ENCODE data around the gene TAF3. TPM values are rescaled to one million over a fixed set of nuclear protein-coding genes. Genes with fewer than 3 reads are reported as not detected.

The TAF3 gene
- total and polyA plus RNA-seq, 8 donors = 2.3 to 13.4 (median 6.5) TPM

- Histone ChIP-seq H3K4me3 (peak overlapping the region; percentile 34 to 63 (median 46)), H3K9me3 (no peaks in the 10 kb centered on the region), H3K4me1 (peaks cover 64 to 86% (median 74%) of the 10 kb centered on the region in 4 donors), H3K27ac (no peak overlapping the region), H3K27me3 (peaks cover 79 to 100% (median 100%) of the 10 kb centered on the region in 3 donors), H3K36me3 (no peaks in the 10 kb centered on the region)
- intact Hi-C loops (cut with DNase I; ENCODE audit: low total_unique reads) = no loop called here
- DNase-seq = peak; percentile 42 to 77
- WGBS, 5 donors = 1 to 2% (median 1%) methylated on average over 18 to 59 of the region's 60 CpGs
- TF ChIP-seq CTCF (IDR thresholded peaks at IDR 0.05) (no peak), POLR2AphosphoS5 (IDR thresholded peaks at IDR 0.05) (no peak), POLR2A (IDR thresholded peaks at IDR 0.05) (no peak), EP300 (IDR thresholded peaks at IDR 0.05) (no peak)
Measured at GRCh38 chr10:8050556-8051108, 232.3 kb downstream of the TAF3 start.

- intact Hi-C loops (cut with DNase I; ENCODE audit: low total_unique reads) = no loop called here
- Histone ChIP-seq H3K27me3 (peaks cover 81 to 100% (median 100%) of the 10 kb centered on the region in 3 donors), H3K36me3 (no peaks in the 10 kb centered on the region), H3K4me3 (peak overlapping the region; percentile 34 to 63 (median 46)), H3K27ac (no peak overlapping the region), H3K4me1 (peaks cover 65 to 84% (median 72%) of the 10 kb centered on the region in 4 donors), H3K9me3 (no peaks in the 10 kb centered on the region)
- TF ChIP-seq POLR2A (IDR thresholded peaks at IDR 0.05) = no peak
- TF ChIP-seq EP300 (IDR thresholded peaks at IDR 0.05) = no peak
- WGBS, 5 donors = 6 to 19% (median 12%) methylated on average over 17 to 52 of the region's 52 CpGs
- DNase-seq = peak in 1 of 2 donors; percentile 26
Measured at GRCh38 chr10:8051109-8051821, 233.0 kb downstream of the TAF3 start.

GRCh38 chr10:8051851-8052257 is 233.5 kb downstream of the TAF3 start:
- Histone ChIP-seq H3K4me1 (peaks cover 65 to 84% (median 71%) of the 10 kb centered on the region in 4 donors), H3K27ac (no peak overlapping the region), H3K9me3 (no peaks in the 10 kb centered on the region), H3K4me3 (peak overlapping the region in 2 of 4 donors; percentile 50 to 63), H3K27me3 (peaks cover 77 to 100% (median 99%) of the 10 kb centered on the region in 3 donors), H3K36me3 (no peaks in the 10 kb centered on the region)
- intact Hi-C loops (cut with DNase I; ENCODE audit: low total_unique reads) = no loop called here
- WGBS, 5 donors = 3 to 15% (median 6%) methylated on average over 10 to 29 of the region's 29 CpGs
- TF ChIP-seq CTCF (IDR thresholded peaks at IDR 0.05) (no peak), POLR2A (IDR thresholded peaks at IDR 0.05) (no peak), EP300 (IDR thresholded peaks at IDR 0.05) (no peak), POLR2AphosphoS5 (IDR thresholded peaks at IDR 0.05) (no peak)
- peak in 1 of 2 donors; percentile 41 for DNase-seq

GRCh38 chr10:8052341-8052955 is 234.1 kb downstream of the TAF3 start:
- peak in 1 of 2 donors; percentile 40 for DNase-seq
- Histone ChIP-seq H3K36me3 (no peaks in the 10 kb centered on the region), H3K27ac (no peak overlapping the region), H3K4me1 (peaks cover 65 to 83% (median 71%) of the 10 kb centered on the region in 4 donors), H3K4me3 (peak overlapping the region in 2 of 4 donors; percentile 50 to 63), H3K9me3 (no peaks in the 10 kb centered on the region), H3K27me3 (peaks cover 73 to 100% (median 94%) of the 10 kb centered on the region in 3 donors)
- WGBS, 5 donors = 12 to 19% (median 16%) methylated on average over 32 of the region's 32 CpGs
- intact Hi-C loops (cut with DNase I; ENCODE audit: low total_unique reads) = no loop called here
- TF ChIP-seq EP300 (IDR thresholded peaks at IDR 0.05) = no peak
- no peak for TF ChIP-seq POLR2AphosphoS5 (IDR thresholded peaks at IDR 0.05)
- TF ChIP-seq POLR2A (IDR thresholded peaks at IDR 0.05) = no peak
- no peak for TF ChIP-seq CTCF (IDR thresholded peaks at IDR 0.05)

All from stomach (tissue), 9 donors.